Endothelial cell of umbilical vein (primary cell): ENCODE data around the gene JARID2. TPM values are rescaled to one million over a fixed set of nuclear protein-coding genes. Genes with fewer than 3 reads are reported as not detected.

ENCODE experiments used
- BruUV-seq: library from RNA; stranded (reverse); fragments of 400-500 nt; replicated peaks from 2 replicates; lab custom pipeline; 2021; lab: Mats Ljungman, UMichigan
- CTCF ChIA-PET: fragments of 300-600, 350-600 bp; sonication (Branson Sonifier 250); formaldehyde crosslinking; loops from one replicate; lab custom pipeline; 2021; ENCODE audit warnings: antibody characterized with exemption, inconsistent platforms; lab: Charles Lee
- POLR2A ChIA-PET: fragments of 300-600, 350-600 bp; sonication (Branson Sonifier 250); formaldehyde crosslinking; loops from one replicate; lab custom pipeline; 2021; ENCODE audit warnings: antibody characterized with exemption, inconsistent platforms; lab: Charles Lee
- DNase-seq: peaks from one replicate; pipeline ENCODE4 v3.0.0-alpha.2; 2011; ENCODE audit warnings: low read depth, low spot score
- FAIRE-seq: peaks from 2 replicates; lab custom pipeline; 2011; peaks lifted over from hg19 to GRCh38; lab: Jason Lieb, UNC
- H2AFZ ChIP-seq: 2 replicates; pipeline ENCODE4 v1.6.0; 2012; ENCODE audit warnings: low read depth, low read length, control low read depth, inconsistent platforms
- H3K27ac ChIP-seq: 2 replicates; pipeline ENCODE4 v1.5.1; 2011; ENCODE audit warnings: low read depth, mild to moderate bottlenecking, control low read depth, low read length, moderate library complexity; ENCODE audit not compliant: insufficient read depth
- H3K27me3 ChIP-seq, 2 experiments: 2 replicates each; pipeline versions ENCODE4 v1.6.0 to v1.6.1; 2011; ENCODE audit warnings: low read length in 2 of 2, mixed read lengths in 1 of 2; ENCODE audit not compliant: control insufficient read depth in 2 of 2, insufficient read depth in 2 of 2
- H3K36me3 ChIP-seq, 2 experiments: 2 replicates in 1 of 2; 3 replicates in 1 of 2; pipeline ENCODE4 v1.5.1; 2011; ENCODE audit warnings: low read length in 2 of 2, mild to moderate bottlenecking in 1 of 2, moderate library complexity in 1 of 2; ENCODE audit not compliant: control insufficient read depth in 2 of 2, insufficient read depth in 2 of 2; ENCODE audit errors: extremely low read depth in 1 of 2
- H3K4me1 ChIP-seq: 3 replicates; pipeline ENCODE4 v1.5.1; 2011; ENCODE audit warnings: mild to moderate bottlenecking, low read length; ENCODE audit not compliant: control insufficient read depth, insufficient read depth; ENCODE audit errors: extremely low read depth
- H3K4me2 ChIP-seq: 2 replicates; pipeline ENCODE4 v1.6.1; 2011; ENCODE audit warnings: low read length, control low read depth, mixed read lengths; ENCODE audit not compliant: insufficient read depth
- H3K4me3 ChIP-seq, 3 experiments: fragments of 200-600 bp in 1 of 3; sonication (generic), shearing (Covaris generic) in 1 of 3; replicated peaks in 1 of 3; 2 replicates each; pipeline ENCODE4 v1.5.1; 2011 to 2016; ENCODE audit warnings: control low read depth in 3 of 3, low read length in 3 of 3, mild to moderate bottlenecking in 2 of 3, inconsistent platforms in 1 of 3, low read depth in 1 of 3, moderate library complexity in 1 of 3; ENCODE audit not compliant: insufficient read depth in 1 of 3
- H3K79me2 ChIP-seq: 2 replicates; pipeline ENCODE4 v1.6.0; 2012; ENCODE audit warnings: low read length, inconsistent platforms; ENCODE audit not compliant: control insufficient read depth, insufficient read depth
- H3K9ac ChIP-seq: replicated peaks from 2 replicates; pipeline ENCODE3; 2011; ENCODE audit warnings: low read length, control low read depth; ENCODE audit not compliant: insufficient read depth; ENCODE audit errors: extremely low read depth
- H3K9me1 ChIP-seq: replicated peaks from 3 replicates; pipeline ENCODE4 v1.6.0; 2011; ENCODE audit warnings: mild to moderate bottlenecking, low read length; ENCODE audit not compliant: control insufficient read depth, insufficient read depth; ENCODE audit errors: extremely low read depth
- H3K9me3 ChIP-seq: replicated peaks from 2 replicates; pipeline ENCODE4 v1.5.1; 2012; ENCODE audit warnings: low read length, inconsistent platforms; ENCODE audit not compliant: control insufficient read depth, insufficient read depth
- H4K20me1 ChIP-seq: replicated peaks from 2 replicates; pipeline ENCODE3; 2011; ENCODE audit warnings: mild to moderate bottlenecking, low read length; ENCODE audit not compliant: control insufficient read depth, insufficient read depth; ENCODE audit errors: extremely low read depth
- CTCF ChIP-seq, 2 donors: IDR thresholded peaks; 1 replicate in 1 of 2; 2 replicates in 1 of 2; pipeline ENCODE4 v1.5.1; 2011; ENCODE audit warnings: low read length in 2 of 2, mild to moderate bottlenecking in 2 of 2, moderate library complexity in 2 of 2, control low read depth in 1 of 2, inconsistent platforms in 1 of 2, low read depth in 1 of 2; ENCODE audit not compliant: insufficient read depth in 1 of 2; ENCODE audit errors: extremely low read depth in 1 of 2
- EZH2 ChIP-seq: IDR thresholded peaks from 2 replicates; pipeline ENCODE4 v1.6.1; 2012; ENCODE audit warnings: borderline replicate concordance, low read depth, mild to moderate bottlenecking, moderate library complexity, low read length, inconsistent platforms; ENCODE audit not compliant: severe bottlenecking
- FOS ChIP-seq: IDR thresholded peaks from 2 replicates; pipeline ENCODE4 v1.6.1; 2011; ENCODE audit warnings: mild to moderate bottlenecking, low read length, moderate library complexity, borderline replicate concordance; ENCODE audit not compliant: insufficient read depth
- GATA2 ChIP-seq: IDR thresholded peaks from 2 replicates; pipeline ENCODE4 v1.7.0; 2011; ENCODE audit warnings: low read depth, mild to moderate bottlenecking, moderate library complexity, mixed read lengths, low read length; ENCODE audit not compliant: insufficient read length, insufficient read depth
- JUN ChIP-seq: IDR thresholded peaks from 2 replicates; pipeline ENCODE4 v1.6.1; 2011; ENCODE audit warnings: borderline replicate concordance, low read depth; ENCODE audit not compliant: insufficient read length, insufficient read depth
- MYC ChIP-seq: IDR thresholded peaks from one replicate; pipeline ENCODE4 v1.6.1; 2011; ENCODE audit warnings: mild to moderate bottlenecking, low read depth, low read length
- POLR2A ChIP-seq: IDR thresholded peaks from 2 replicates; pipeline ENCODE4 v1.6.1; 2012; ENCODE audit warnings: low read depth, mild to moderate bottlenecking, control low read depth, low read length
- POLR2AphosphoS5 ChIP-seq: IDR thresholded peaks from 2 replicates; pipeline ENCODE4 v1.6.1; 2012; ENCODE audit warnings: low read depth, mild to moderate bottlenecking, control low read depth, low read length, moderate library complexity; ENCODE audit not compliant: insufficient read depth
- dilution Hi-C: fragments of 300-500 bp; cut with MboI; formaldehyde crosslinking; loops from one replicate; pipeline ENCODE4 v1.15.0; 2019; ENCODE audit warnings: low sequenced_read_pairs; ENCODE audit not compliant: extremely low pct_ligation_motif_present
- intact Hi-C: fragments of 100-400 bp; cut with micrococcal nuclease; formaldehyde crosslinking; loops from one replicate; pipeline ENCODE4 v1.10.0; 2022
- polyA plus RNA-seq, 4 experiments: library from polyadenylated mRNA; depleted of rRNA in 3 of 4; stranded (reverse) in 3 of 4; unstranded in 1 of 4; fragments of >200 nt; gene quantifications; 2 replicates each; pipeline versions ENCODE4 v1.2.1 to v1.2.3, GENCODE V29; 2011 to 2012; ENCODE audit warnings: missing spikeins in 1 of 4
- total RNA-seq: library from RNA; stranded (reverse); gene quantifications from 2 replicates; pipeline ENCODE4 v1.2.3, GENCODE V29; 2021
- TF ChIP-seq, protein P1 (sequence below): IDR thresholded peaks from 2 replicates; pipeline ENCODE4 v1.6.1; 2011; ENCODE audit not compliant: insufficient read depth, insufficient read length

The JARID2 gene
- total and polyA plus RNA-seq, 2 donors (not counting 3 experiments of a cell fraction or from before 2014, with no cell fraction given) = 2.9 to 10.6 TPM

DNA sequence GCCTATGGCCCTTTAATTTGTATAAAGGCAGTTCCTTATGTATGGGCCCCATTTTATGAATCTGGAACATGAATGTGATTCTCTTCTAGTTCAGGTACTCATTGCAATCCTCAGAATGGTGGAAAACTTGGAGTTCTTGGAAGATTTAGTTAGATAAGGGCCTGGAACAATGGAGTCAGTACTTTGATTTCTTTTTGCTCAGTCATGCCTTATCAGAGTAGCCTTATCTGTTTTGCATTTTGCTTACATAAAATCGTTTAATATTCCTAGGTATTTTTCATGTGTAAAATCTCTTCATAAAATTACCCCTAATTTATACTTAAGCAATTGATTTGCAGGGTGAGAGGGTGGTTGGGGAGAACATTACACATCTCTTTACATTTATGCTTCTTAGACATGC lies 160.6 kb downstream of the JARID2 start:
- Histone ChIP-seq H3K4me3 (no peak overlapping the region), H3K79me2 (no peaks in the 10 kb centered on the region), H3K9me3 (no peaks in the 10 kb centered on the region), H3K27me3 (no peaks in the 10 kb centered on the region), H3K36me3 (no peaks in the 10 kb centered on the region), H3K9ac (no peak overlapping the region), H4K20me1 (no peaks in the 10 kb centered on the region), H3K4me1 (no peaks in the 10 kb centered on the region), H3K27ac (no peak overlapping the region), H3K9me1 (no peaks in the 10 kb centered on the region), H2AFZ (no peak overlapping the region), H3K4me2 (no peak overlapping the region)
- no TSS peak for BruUV-seq
- ChIA-PET CTCF (no interaction called here), POLR2A (no interaction called here)
- no peak for TF ChIP-seq JUN
- no peak for TF ChIP-seq EZH2
- no peak for TF ChIP-seq GATA2
- TF ChIP-seq POLR2AphosphoS5 = no peak
- TF ChIP-seq, protein P1, sequence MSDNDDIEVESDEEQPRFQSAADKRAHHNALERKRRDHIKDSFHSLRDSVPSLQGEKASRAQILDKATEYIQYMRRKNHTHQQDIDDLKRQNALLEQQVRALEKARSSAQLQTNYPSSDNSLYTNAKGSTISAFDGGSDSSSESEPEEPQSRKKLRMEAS = no peak
- no peak for TF ChIP-seq POLR2A
- TF ChIP-seq CTCF (IDR thresholded peaks at IDR 0.05; ENCODE audit: extremely low read depth in 1 of 2, insufficient read depth in 1 of 2, low read depth in 1 of 2, low read length in 2 of 2) = no peak
- TF ChIP-seq MYC = no peak
- TF ChIP-seq FOS = no peak
- intact Hi-C loops (no loop called here), dilution Hi-C loops (no loop called here)
- FAIRE-seq (no peak), DNase-seq (no peak)
